CD4-positive, alpha-beta T cell treated with Interleukin-17A for 1 hour (primary cell): ENCODE data around the gene PDLIM7.
A peak's percentile ranks its signal among the peaks of the same experiment; 100 is the strongest.

Experiments
- DNase-seq: peaks from one replicate; pipeline ENCODE4 v3.0.0-alpha.2; 2020

PDLIM7 gene

GRCh38 chr5:177523711-177524538, 26.5 kb upstream of the PDLIM7 start:
- no peak for DNase-seq

GRCh38 chr5:177520916-177521513, 23.6 kb upstream of the PDLIM7 start:
- DNase-seq = no peak

- DNase-seq = no peak
Measured at GRCh38 chr5:177520271-177520670, 22.9 kb upstream of the PDLIM7 start.

- DNase-seq = no peak
Measured at GRCh38 chr5:177519463-177520235, 22.2 kb upstream of the PDLIM7 start.

GRCh38 chr5:177516601-177517568, 19.5 kb upstream of the PDLIM7 start, which contains the start of gene DDX41:
Gene DDX41, minus strand, starts transcription at chr5:177516961. Its CDS starts 16 bp downstream, at chr5:177516945.
- DNase-seq = peak; percentile 97

GRCh38 chr5:177515580-177515979, 18.2 kb upstream of the PDLIM7 start:
- no peak for DNase-seq

- DNase-seq = no peak
Measured at GRCh38 chr5:177514541-177514940, 17.1 kb upstream of the PDLIM7 start.

- DNase-seq = no peak
Measured at GRCh38 chr5:177513500-177513899, 16.1 kb upstream of the PDLIM7 start.

- no peak for DNase-seq
Measured at GRCh38 chr5:177512736-177513380, 15.5 kb upstream of the PDLIM7 start.

- DNase-seq = no peak
Measured at GRCh38 chr5:177511796-177512675, 14.6 kb upstream of the PDLIM7 start.

GRCh38 chr5:177511181-177511580, 13.8 kb upstream of the PDLIM7 start:
- no peak for DNase-seq

GRCh38 chr5:177510567-177511053, 13.2 kb upstream of the PDLIM7 start:
- peak; percentile 17 for DNase-seq

- DNase-seq = no peak
Measured at GRCh38 chr5:177509991-177510566, 12.7 kb upstream of the PDLIM7 start.

GRCh38 chr5:177509381-177509951, 12.1 kb upstream of the PDLIM7 start, which contains the start of gene DOK3:
Gene DOK3, minus strand, starts transcription at chr5:177509826. Its CDS starts 286 bp downstream, at chr5:177509540.
- no peak for DNase-seq

- no peak for DNase-seq
Measured at GRCh38 chr5:177508837-177509236, 11.4 kb upstream of the PDLIM7 start.

GRCh38 chr5:177508221-177508611, 10.8 kb upstream of the PDLIM7 start:
- DNase-seq = no peak

- DNase-seq = no peak
Measured at GRCh38 chr5:177507596-177508220, 10.3 kb upstream of the PDLIM7 start.

GRCh38 chr5:177507165-177507564, 9.8 kb upstream of the PDLIM7 start:
- DNase-seq = no peak

- no peak for DNase-seq
Measured at GRCh38 chr5:177505075-177505474, 7.7 kb upstream of the PDLIM7 start.
